NCI-H187 treated with DMSO at 0.1 percent for 48 hours (cell line): ENCODE results near the gene LTBP4.

Experiments used
- DNase-seq: peaks from one replicate; lab custom pipeline; 2025; lab: John Stamatoyannopoulos, UW

LTBP4 gene

DNA sequence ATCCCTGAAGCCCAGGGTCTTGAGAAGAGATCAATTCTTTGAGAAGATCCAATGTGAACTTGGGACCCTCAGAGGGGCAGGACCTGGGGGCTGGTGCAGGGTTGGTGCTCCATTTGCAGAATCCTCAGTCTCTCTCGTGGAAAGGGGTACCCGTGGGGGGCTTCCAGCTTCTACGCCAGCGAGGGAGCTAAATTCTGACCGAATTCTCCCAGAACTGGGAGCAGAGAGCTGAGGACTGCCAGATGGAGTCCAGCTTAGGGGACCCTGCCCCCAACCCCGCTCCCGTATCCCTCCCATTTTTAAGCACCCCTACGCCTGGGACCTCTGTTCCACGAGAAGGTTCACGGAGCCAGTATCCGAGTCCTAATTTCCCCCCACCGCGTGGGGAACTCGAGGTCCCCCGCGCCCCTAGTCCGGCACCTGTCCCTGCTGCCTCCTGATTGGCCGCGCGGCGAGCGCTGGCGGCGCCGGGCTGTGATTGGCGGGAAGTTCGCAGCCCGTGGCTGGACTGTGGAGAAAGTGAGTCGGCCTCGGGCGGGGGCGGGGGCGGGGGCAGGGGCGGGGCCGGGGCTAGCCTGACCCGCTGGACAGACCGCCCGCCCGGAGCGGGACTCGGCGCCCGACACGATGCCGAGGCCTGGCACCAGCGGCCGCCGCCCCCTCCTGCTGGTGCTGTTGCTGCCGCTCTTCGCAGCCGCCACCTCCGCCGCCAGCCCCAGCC is 4.4 kb upstream of the LTBP4 start:
- no peak for DNase-seq

DNA sequence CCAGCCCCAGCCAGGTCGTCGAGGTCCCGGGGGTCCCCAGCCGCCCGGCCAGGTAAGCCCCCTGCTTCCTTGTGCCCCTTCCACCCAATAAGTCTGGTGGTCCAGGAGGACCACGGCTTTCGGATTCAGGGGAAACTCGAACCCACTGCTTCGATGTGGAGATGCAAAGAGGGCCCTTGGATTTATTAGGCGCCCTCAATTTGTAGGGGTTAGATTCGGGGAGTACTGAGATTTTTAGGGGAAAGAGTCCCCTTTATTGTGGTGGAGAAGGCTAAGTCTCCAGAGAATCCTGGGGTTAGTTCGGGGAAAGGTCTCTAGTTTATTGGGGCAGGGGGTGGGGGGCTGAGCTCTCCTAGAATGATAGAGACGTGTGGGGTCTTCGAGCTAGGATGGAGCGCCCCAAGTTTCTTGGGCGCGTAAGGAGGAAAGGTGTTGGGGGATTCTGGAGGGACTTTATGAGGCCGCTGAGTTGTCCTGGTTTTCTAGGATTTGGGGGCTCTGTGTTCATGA is 3.8 kb upstream of the LTBP4 start:
- no peak for DNase-seq

DNA sequence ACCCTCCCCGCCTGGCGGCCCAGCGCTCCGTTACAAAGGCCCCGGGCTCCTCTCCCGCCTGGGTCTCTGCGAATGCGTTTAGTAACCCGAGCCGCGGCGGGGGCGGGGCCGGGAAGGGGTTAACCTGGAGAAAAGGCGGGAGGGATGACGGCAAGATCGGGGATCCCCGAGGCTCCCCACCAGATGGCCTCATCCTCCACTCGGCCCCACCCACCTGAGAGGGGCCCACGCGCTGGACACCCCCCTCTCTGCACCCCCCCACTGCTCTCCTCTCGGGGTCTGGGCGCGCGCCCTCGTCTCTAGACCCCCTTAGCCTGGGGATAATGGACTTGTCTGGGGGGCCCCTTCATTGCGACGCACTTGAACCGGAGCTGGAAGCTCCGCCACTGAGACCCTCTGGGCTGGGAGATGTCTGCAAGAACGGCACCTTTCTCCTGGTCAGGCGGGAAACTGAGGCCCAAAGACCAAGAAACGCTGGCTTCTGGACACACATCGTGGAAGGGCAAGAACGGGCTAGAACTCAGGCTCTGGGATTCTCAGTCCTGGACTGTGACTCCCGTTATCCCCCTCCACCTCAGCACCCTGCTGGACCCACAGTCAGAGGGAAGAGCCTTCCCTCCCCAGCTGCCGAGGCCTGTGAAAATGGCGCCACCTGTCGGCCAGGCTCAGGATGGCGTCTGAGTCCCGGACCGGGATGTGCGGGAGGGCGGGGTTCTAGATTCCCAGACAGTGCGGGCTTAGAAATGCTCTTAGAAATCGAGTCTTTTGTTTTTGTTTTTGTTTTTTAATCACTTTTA is 2.9 kb upstream of the LTBP4 start:
- no peak for DNase-seq

DNA sequence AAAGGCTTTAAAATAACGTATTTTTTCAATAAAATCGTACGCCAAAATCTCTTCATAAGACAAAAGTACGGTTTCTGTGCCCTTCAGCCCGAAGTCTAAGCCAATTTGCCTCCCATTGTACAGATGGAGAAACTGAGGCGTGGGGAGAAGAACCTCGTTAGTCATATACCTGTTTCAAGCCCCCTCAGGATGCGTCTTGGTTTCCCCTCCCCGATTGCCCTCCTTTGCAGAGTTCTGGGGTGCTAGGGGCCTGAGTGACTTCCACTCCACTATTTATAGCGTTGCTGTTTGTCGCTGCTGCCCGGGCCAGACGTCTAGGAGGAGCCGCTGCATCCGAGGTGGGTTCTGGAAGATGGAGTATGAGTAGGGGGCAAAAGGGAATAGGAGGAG is 2.3 kb upstream of the LTBP4 start:
- no peak for DNase-seq

DNA sequence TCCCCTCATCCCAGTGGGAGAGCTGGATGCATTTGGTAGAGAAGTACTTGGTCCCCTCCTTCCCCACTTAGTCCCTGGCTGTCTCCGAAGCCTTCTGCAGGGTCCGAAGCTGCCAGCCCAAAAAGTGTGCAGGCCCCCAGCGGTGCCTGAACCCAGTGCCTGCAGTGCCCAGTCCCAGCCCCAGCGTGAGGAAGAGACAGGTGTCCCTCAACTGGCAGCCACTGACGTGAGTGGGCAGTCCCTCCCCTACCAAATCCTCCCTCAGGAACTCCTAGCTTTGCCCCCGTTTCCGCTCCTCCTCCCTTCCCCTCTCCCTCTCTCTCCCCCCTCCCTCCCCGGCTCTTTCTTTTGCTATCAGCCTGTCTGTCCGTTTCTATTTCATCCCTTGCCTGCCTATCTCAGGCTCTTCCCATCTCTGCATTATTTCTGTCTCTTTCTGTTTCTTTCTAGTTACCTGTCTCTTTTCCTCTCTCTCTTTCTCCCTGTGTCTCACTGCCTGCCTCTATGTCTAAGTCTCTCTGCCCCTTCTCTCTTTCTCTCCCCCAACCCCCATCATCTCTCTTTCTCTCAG is 1.8 kb upstream of the LTBP4 start:
- DNase-seq = no peak

DNA sequence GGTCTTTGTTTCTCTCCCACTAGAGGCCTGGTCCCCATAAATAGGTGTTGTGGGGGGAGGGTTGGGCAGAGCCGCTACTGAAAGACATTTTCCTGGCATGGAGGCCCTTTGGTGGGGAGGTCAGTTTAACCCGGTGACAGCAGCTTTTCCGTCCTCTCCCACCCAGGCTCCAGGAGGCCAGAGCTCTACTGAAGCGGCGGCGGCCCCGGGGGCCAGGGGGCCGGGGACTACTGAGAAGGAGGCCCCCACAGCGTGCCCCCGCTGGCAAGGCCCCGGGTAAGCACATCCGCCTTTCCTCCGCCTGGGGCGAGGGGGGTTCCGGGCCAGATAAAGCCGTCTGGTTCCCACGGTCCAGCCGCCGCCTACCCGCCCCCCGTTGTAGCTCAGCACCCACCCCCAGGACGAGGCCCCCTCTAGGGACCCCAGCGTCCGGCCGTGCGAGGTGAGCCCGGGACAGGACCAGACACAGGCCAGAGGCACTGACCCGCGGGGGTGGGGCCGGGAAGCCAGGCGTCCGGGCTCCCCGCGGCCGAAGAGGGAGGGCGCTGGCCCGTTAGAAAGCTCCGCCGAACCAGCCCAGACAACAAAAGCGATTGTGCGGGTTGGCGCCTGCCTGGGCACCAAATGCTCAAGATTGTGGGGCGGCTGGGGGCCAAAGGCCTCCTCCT is 1.1 kb upstream of the LTBP4 start:
- no peak for DNase-seq

DNA sequence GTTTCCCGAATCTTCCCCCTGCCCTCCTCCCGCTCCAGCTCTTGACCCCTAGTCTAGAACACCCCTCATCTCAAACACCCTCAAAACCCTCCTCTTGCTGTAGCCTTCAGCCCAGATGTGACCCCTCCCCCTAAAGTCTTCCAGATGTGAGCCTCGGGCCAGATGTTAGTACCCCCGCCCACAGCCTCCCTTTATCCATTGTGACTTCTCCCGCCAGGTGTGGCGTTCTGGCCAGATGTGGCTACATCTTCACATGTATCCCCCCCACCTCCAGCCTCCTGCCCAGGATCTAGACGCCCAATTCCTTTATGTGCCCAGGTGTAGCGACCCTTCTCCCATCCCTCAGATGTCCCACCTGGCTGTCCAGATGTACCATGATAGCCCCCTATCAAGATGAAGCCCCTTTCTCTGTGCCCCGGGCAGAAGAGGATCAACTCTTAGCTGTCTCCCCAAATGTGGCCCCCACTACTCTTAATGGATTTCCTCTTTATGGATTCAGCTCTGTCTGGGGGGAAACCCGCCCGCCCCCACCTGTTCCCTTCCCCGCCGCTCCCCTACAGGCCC is 517 bp upstream of the LTBP4 start:
- DNase-seq = no peak

DNA sequence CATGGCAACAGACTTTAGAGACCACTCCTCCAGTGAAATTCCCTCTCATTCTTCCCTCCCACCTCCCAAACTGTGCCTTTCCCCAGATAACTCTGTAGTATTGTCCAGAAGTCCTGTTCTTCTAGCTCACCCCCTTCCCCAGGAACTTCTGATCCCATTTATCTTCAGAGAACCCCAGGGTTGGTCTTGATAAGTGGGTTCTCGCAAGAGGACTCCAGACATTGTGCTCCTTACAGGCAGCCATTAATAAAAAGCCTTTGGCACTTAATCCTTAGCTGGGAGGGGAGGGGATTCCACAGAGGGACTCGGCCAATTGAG is 1.9 kb downstream of the LTBP4 start:
- DNase-seq = no peak

DNA sequence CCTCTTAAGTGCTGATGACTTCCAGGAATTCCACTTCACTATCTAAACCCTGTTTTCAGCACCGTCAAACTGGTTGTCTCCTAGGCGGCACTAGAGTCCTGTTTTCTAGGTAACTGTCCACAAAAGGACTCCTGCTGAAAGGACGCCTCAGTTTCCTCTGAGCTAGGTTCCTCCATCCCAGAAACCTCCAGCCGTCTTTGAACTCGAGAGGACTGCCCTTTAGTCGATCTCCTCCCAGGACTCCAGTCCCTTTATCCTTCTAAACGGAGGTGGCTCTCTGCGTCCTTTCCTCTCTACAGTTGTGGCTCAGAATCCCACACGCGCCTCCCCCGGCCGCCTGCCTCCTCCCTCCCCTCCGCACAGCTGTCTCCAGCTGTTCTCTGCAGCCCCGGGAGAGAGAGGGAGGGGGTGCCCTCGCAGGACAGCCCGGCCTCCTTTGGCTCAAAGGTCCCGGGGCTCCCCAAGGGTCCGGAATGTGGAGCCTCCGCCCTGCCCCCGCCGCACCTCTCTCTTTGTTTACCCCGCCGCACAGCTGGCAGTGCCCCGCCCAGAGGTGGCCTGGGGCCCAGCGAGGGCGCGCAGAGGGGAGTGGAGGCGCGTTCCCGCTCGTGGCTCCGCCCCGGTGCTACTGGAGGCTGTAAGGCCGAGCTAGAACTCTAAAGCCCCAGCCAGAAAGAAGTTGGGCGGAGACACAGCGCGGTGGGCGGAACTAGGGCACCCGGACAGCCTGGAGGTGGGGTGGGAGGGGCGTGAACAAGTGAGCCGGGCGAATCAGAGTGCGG is 2.4 kb downstream of the LTBP4 start:
- DNase-seq = peak; percentile 96

DNA sequence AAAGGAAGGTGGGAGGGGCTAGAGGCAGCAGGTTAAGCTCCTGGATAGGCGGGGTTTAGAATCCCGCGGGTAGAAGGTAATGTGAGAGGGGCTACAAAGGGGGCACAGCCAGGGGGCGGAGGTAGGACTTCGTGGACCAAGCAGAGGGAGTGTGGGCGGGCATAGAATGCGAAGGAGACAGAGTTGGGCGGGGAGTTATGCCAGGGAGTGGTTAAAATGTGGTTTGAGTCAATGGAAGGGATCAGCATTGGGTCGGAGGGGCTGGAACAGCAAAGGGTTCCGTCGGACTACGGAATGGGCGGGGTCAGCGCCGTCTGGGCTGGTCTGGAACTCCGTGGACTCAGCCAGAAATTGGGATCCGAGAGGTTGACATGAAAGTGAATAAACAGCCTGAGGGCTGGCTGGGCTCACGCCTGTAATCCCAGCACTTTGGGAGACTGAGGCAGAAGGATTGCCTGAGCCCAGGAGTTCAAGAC is 3.0 kb downstream of the LTBP4 start:
- DNase-seq = no peak

DNA sequence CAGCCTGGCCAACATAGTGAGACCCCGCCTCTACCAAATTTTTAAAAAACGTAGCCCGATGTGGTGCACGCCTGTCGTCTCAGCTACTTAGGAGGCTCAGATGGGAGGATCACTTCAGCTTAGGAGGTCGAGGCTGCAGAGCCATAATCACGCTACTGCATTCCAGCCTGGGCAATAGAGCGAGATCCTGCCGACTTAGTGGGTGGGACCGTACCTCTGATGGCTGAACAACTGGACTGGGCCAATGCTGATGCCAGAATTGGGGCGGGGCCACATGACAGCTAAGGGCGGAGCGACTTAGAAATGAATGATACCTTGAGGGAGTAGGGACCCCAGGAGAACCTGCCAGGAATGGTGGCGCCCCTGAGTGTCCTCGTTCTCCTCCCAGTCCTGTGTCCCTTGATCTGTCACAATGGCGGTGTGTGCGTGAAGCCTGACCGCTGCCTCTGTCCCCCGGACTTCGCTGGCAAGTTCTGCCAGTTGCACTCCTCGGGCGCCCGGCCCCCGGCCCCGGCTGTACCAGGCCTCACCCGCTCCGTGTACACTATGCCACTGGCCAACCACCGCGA is 3.6 kb downstream of the LTBP4 start:
- DNase-seq = no peak

DNA sequence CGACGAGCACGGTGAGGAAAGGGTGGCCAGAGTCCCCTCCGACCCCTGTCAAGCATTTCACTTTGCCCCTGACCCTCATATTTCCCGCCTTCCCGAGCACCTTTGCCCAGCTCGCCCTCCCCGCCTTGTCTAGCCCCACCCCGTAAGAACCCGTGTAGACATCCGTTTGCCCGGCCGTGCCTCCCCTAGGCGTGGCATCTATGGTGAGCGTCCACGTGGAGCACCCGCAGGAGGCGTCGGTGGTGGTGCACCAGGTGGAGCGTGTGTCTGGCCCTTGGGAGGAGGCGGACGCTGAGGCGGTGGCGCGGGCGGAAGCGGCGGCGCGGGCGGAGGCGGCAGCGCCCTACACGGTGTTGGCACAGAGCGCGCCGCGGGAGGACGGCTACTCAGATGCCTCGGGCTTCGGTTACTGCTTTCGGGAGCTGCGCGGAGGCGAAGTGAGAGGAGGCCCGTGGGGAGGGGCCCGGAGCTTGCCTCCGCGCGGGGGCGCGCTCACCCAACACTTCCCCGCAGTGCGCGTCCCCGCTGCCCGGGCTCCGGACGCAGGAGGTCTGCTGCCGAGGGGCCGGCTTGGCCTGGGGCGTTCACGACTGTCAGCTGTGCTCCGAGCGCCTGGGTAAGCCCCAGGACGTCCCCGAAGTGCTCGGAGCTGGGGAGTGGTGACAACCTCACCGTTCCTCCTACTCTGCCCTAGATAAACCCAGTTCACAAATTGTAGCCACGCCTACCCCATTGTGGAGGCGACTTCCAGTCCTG is 4.2 kb downstream of the LTBP4 start:
- no peak for DNase-seq

DNA sequence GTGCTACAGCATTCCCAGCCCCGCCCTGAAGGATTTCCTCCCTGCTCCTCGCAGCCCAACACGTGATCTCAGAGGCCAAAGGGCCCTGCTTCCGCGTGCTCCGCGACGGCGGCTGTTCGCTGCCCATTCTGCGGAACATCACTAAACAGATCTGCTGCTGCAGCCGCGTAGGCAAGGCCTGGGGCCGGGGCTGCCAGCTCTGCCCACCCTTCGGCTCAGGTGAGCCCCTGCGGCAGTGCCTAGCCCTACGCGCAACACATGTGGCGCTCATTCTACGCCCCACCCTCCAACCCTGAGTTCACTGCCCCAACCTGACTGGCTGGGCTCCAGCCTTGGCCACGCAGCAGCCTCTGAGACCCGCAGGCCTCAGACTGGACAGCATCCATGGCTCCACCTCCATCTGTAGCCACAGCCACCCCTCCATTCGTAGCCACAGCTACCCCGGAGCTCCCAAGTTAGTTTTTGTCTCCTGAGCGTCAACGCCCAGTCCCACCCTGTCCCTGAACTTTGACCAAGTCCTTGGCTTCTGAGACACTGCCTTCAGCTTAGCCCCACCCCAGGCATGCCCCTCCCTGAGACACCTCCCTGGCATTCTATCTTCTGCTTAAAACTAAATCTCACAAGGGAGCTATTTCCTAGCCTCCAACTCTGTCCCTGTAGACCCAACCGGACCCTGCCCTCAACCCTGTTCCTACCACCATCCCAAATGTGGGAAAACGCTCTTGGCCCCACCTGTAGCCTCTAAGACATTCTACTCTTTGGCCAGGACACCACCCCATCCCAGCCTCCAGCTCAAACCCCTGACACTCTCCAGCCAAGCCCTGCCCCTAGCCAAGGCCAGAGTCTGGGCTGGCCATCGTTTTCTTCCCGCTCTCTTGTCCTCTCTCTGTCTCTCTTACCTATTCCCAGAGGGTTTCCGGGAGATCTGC is 6.4 kb downstream of the LTBP4 start:
- no peak for DNase-seq

DNA sequence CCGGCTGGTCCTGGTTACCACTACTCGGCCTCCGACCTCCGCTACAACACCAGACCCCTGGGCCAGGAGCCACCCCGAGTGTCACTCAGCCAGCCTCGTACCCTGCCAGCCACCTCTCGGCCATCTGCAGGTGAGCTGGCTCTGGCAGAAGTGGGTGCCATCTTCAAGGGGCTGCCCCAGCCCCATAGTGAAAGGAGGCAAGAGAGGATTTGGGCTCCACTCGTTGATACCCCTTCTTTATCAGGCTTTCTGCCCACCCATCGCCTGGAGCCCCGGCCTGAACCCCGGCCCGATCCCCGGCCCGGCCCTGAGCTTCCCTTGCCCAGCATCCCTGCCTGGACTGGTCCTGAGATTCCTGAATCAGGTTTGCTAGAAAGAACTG is 7.1 kb downstream of the LTBP4 start:
- no peak for DNase-seq

DNA sequence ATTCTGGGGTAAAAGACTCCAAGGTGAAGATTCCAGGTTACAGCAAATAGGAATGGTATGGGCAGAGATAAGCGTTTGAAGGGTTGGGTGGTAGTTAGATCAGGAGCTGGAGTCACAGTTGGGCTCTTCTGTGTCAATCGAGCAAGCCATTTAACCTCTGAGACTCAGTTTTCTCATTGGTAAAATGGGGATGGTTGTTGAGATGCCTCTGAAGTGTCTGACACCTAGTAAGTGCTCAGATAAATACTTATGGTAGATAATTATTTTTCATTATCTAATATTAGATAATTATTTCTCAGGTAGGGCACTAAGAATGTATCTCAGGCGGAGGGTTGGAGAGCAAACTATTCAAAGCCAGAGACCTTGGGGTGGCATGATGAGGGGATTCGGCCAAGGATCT is 7.8 kb downstream of the LTBP4 start:
- no peak for DNase-seq

DNA sequence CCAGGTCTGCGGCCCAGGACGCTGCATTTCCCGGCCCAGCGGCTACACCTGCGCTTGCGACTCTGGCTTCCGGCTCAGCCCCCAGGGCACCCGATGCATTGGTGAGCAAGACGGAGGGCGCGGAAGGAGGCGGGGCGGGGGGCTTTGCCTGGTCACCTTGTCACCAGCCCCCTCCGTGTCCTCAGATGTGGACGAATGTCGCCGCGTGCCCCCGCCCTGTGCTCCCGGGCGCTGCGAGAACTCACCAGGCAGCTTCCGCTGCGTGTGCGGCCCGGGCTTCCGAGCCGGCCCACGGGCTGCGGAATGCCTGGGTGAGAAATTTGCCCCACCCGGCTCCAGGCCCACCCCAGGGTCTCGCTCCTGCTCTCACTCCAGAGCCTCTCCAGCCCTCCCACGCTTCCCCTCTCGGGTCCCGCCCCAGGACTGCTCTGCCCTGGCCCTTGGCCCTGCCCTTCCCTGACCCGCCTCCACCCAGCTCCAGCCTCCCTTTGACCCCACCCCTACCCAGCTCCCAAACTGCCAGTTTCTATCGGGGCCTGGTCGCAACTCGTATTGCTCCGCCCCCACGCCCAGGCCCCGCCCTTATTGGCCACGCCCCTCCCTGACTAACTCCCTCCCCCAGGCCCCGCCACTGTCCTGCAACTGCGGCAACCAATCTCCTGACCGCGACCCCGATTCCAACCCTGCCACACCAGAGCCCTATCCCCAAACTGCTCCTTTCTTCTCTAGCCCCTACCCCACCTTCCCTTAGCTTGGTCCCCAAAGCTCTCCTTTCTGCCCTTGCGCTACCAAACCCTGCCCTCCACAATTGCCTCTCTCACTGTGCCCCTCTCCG is 8.6 kb downstream of the LTBP4 start:
- DNase-seq = no peak

DNA sequence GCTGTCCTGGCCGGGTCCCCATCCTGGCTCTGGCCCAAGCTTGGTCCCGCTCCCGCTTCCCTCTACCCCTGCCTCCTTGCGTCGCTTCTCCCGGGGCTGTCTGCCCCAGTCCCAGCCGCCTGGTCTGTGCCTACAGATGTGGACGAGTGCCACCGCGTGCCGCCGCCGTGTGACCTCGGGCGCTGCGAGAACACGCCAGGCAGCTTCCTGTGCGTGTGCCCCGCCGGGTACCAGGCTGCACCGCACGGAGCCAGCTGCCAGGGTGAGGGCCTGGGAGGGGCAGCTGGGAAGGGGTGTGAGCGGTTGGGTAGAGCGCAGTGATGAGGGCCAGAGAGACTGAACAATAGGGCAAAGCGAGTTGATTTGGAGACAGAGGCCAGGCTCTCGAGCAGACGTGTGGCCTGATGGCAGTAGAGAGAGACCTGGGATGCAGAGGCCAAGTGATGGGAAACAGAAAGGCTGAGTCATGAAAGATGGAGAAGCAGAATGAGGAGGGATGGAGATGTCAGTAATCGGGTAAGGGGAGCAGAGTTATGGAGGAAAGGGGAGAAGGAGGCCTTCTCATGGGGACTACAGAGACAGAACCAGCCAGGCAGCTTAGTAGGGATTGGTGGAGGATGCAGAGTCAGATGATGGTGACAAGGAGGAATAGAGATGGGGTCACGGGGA is 9.4 kb downstream of the LTBP4 start:
- no peak for DNase-seq

DNA sequence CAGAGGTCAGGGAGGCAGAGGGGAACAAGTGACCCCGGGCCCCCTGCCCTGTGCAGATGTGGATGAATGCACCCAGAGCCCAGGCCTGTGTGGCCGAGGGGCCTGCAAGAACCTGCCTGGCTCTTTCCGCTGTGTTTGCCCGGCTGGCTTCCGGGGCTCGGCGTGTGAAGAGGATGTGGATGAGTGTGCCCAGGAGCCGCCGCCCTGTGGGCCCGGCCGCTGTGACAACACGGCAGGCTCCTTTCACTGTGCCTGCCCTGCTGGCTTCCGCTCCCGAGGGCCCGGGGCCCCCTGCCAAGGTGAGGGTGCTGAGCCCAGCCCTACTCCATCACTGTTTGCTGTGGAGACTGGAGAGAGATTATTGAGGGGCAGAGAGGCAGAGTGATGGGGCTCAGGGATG is 9.9 kb downstream of the LTBP4 start:
- DNase-seq = no peak
